HepG2 (cell line): Measurements from ENCODE around the gene NXF3.
"Not testable (repeated sequence)": the region's sequence is repeated elsewhere in the genome, so short reads cannot be mapped to it uniquely, and the experiment has no call there.

Source experiments
- MXD4 ChIP-seq: IDR thresholded peaks from 2 replicates; pipeline ENCODE4 v1.6.1; 2016; ENCODE audit warnings: mild to moderate bottlenecking, missing biosample characterization, missing genetic modification reagents
- SOX6 ChIP-seq, 2 experiments: fragments of 450-650 bp in 1 of 2; sonication (generic) in 1 of 2; formaldehyde crosslinking in 1 of 2; IDR thresholded peaks; 2 replicates each; pipeline versions ENCODE4 v1.4.0 to v1.6.1; 2017 to 2020; ENCODE audit warnings: antibody characterized with exemption in 1 of 2, mild to moderate bottlenecking in 1 of 2, missing genetic modification reagents in 1 of 2
- THYN1 ChIP-seq: sonication (generic); formaldehyde crosslinking; IDR thresholded peaks from 2 replicates; pipeline ENCODE4 v1.8.1; 2023; ENCODE audit warnings: low read depth, mild to moderate bottlenecking, moderate library complexity, missing genetic modification reagents, borderline replicate concordance
- ZNF772 ChIP-seq: sonication (generic); formaldehyde crosslinking; IDR thresholded peaks from 2 replicates; pipeline ENCODE4 v1.5.0; 2020; ENCODE audit warnings: mild to moderate bottlenecking, missing genetic modification reagents
- TF ChIP-seq, protein P1 (sequence below): sonication (generic); formaldehyde crosslinking; IDR thresholded peaks from 2 replicates; pipeline ENCODE4 v1.5.0; 2020; ENCODE audit warnings: mild to moderate bottlenecking, missing genetic modification reagents, moderate library complexity
- TF ChIP-seq, protein P2 (sequence below): sonication (generic); formaldehyde crosslinking; IDR thresholded peaks from 2 replicates; pipeline ENCODE4 v1.8.1; 2023; ENCODE audit warnings: missing genetic modification reagents, inconsistent platforms, borderline replicate concordance
- TF ChIP-seq, protein P3 (sequence below), 2 experiments: IDR thresholded peaks; 2 replicates each; pipeline ENCODE4 v1.6.1; 2011 to 2012; ENCODE audit warnings: low read length in 2 of 2, borderline replicate concordance in 1 of 2, low read depth in 1 of 2, mild to moderate bottlenecking in 1 of 2, moderate library complexity in 1 of 2

DNA sequence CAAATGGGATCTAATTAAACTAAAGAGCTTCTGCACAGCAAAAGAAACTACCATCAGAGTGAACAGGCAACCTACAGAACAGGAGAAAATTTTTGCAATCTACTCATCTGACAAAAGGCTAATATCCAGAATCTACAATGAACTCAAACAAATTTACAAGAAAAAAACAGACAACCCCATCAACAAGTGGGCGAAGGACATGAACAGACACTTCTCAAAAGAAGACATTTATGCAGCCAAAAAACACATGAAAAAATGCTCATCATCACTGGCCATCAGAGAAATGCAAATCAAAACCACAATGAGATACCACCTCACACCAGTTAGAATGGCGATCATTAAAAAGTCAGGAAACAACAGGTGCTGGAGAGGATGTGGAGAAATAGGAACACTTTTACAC lies 43.6 kb upstream of the NXF3 start:
- TF ChIP-seq THYN1 (CRISPR knock-in tag); MXD4 (CRISPR knock-in tag); SOX6 (IDR thresholded peaks at IDR 0.05); SOX6 (CRISPR knock-in tag; IDR thresholded peaks at IDR 0.05); ZNF772 (CRISPR knock-in tag): not testable (repeated sequence)
- TF ChIP-seq, protein P1, sequence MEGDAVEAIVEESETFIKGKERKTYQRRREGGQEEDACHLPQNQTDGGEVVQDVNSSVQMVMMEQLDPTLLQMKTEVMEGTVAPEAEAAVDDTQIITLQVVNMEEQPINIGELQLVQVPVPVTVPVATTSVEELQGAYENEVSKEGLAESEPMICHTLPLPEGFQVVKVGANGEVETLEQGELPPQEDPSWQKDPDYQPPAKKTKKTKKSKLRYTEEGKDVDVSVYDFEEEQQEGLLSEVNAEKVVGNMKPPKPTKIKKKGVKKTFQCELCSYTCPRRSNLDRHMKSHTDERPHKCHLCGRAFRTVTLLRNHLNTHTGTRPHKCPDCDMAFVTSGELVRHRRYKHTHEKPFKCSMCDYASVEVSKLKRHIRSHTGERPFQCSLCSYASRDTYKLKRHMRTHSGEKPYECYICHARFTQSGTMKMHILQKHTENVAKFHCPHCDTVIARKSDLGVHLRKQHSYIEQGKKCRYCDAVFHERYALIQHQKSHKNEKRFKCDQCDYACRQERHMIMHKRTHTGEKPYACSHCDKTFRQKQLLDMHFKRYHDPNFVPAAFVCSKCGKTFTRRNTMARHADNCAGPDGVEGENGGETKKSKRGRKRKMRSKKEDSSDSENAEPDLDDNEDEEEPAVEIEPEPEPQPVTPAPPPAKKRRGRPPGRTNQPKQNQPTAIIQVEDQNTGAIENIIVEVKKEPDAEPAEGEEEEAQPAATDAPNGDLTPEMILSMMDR (CRISPR knock-in tag): not testable (repeated sequence)
- TF ChIP-seq, protein P2, sequence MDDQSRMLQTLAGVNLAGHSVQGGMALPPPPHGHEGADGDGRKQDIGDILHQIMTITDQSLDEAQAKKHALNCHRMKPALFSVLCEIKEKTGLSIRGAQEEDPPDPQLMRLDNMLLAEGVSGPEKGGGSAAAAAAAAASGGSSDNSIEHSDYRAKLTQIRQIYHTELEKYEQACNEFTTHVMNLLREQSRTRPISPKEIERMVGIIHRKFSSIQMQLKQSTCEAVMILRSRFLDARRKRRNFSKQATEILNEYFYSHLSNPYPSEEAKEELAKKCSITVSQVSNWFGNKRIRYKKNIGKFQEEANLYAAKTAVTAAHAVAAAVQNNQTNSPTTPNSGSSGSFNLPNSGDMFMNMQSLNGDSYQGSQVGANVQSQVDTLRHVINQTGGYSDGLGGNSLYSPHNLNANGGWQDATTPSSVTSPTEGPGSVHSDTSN (CRISPR knock-in tag): not testable (repeated sequence)
- TF ChIP-seq, protein P3, sequence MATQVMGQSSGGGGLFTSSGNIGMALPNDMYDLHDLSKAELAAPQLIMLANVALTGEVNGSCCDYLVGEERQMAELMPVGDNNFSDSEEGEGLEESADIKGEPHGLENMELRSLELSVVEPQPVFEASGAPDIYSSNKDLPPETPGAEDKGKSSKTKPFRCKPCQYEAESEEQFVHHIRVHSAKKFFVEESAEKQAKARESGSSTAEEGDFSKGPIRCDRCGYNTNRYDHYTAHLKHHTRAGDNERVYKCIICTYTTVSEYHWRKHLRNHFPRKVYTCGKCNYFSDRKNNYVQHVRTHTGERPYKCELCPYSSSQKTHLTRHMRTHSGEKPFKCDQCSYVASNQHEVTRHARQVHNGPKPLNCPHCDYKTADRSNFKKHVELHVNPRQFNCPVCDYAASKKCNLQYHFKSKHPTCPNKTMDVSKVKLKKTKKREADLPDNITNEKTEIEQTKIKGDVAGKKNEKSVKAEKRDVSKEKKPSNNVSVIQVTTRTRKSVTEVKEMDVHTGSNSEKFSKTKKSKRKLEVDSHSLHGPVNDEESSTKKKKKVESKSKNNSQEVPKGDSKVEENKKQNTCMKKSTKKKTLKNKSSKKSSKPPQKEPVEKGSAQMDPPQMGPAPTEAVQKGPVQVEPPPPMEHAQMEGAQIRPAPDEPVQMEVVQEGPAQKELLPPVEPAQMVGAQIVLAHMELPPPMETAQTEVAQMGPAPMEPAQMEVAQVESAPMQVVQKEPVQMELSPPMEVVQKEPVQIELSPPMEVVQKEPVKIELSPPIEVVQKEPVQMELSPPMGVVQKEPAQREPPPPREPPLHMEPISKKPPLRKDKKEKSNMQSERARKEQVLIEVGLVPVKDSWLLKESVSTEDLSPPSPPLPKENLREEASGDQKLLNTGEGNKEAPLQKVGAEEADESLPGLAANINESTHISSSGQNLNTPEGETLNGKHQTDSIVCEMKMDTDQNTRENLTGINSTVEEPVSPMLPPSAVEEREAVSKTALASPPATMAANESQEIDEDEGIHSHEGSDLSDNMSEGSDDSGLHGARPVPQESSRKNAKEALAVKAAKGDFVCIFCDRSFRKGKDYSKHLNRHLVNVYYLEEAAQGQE (IDR thresholded peaks at IDR 0.05; ENCODE audit: borderline replicate concordance in 1 of 2, low read depth in 1 of 2, low read length in 2 of 2): not testable (repeated sequence)
